ENCODE results near the gene MAML3. TPM values are rescaled to one million over a fixed set of nuclear protein-coding genes. Genes with fewer than 3 reads are reported as not detected.

MAML3 gene
- polyA plus RNA-seq, 1 donor, result 17.2 TPM

DNA sequence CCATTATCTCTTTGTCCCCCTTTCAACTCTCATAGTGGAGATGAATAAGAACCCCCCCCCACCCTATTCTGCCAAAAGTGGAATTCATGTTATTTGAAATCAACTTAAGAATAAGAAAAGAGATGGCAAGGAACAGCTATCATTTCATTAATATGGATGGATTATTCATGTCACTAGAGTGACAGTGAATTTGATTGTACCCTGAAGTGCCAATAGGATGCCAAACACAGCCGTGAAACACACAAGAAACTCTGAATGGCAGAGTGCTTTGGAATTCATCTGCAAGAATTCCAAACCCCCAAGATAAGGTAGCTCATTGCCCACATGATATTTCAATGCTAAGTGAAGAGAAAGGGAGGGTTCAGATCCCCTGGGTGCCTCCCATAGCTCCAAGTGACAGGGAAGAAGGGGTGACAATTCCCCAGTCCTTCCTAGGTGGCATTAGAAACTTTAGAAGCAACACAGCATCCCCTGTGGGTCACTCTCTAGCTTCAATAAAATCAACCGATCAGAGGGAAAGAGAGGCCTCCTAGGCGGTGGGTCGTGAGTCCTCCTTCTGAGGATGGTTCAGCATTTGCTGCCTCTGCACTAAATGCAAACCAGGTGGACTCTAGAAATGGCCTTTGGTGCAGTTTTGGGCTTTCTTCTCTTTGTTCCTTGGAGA is 404.0 kb downstream of the MAML3 start:
- no peak for DNase-seq

DNA sequence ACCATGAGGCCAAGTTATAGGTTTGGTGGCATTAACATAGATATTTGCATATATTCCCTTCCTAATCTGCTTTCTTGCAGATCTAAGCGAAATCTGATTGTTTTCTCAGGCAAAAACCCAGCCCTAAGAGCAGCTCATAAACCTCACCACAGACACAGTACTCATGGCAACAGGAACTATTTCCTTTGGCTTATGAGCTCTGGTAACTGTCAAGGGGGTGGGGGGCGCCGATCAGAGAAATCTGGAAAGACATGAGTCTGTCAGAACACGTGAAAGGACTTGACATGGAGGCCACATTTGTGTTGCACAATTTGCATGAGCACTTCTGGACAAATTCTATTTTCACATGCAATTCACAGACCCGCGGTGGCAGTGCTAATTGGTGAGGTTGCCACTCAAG is 404.6 kb downstream of the MAML3 start:
- DNase-seq, result no peak

DNA sequence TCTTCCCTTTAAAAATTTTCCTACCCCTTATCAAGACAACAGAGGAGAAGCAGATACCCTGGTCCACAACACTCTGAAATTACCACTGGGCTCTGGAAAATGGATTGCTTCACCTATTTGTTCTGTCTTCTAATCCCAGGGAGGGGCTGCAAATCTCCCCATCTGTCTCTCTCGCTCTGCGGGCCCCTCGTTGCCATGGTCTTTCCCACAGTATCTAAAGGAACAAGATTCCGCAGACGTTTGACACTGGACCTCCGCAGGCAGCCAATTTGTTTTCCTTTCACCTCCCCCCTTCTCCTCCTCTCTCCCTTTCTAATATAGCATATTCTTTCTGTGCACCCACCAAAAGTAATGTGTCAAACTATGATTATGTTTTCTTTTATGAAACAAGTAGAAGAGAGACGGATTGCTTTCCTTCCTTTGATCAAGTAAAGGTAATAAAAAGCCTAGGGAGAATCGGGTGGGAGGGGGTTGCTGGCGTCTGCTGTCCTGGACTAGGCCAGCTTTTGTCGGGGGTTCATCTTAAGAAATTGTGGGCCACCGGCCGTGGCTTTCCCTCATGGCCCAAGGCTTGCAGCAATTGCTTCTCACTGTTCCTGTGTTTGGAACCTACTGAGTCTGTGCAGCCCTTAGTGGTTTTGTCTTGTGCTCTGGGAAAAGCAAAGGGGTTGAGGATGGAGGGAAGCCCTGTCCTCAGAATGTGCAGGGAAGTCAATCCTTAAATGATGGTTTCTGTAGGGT is 407.4 kb downstream of the MAML3 start:
- DNase-seq, result no peak

DNA sequence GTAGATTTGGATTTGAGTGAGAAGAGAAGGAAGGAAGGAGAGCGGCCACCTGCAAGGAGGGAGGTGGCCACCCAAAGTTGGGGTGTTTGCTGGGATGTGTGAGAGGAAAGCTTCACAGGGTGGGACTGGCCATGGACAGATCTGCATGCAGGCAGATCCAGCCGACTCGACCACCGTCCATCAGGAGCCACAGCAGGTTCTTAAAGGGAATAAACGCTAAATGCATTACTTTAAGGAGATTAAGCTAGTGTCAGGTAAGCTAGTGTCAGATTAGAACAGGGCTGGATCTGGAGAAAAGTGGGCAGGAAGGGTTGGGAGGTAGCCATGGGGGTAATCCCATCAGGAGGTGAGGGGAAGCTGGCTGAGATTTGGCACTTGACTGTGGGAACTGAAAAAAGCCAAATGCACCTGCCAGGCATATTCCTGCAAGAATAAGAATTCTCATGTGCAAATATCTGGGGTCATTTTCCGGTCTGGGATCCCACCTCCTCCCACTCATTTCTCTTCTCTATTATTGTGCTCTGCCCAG is 408.8 kb downstream of the MAML3 start:
- no peak for DNase-seq

DNA sequence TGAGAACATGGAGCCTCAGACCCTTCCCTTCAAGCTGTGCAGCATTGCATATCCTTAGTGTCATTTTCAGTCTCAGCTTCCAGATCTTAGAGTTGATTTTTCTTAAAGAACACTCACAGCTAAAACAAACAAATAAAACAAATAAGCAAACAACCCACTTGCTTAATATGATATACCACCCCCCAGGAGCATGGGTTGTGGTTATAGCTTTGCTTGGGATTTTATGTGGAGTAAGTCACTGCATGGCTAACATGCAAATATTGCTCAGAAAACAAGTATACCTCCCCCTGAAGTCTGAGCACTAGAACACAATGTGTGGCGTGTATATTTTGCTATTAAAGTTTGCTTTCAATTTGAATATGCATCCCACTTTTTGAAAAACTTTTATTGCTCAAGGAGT is 409.8 kb downstream of the MAML3 start:
- DNase-seq, result no peak

DNA sequence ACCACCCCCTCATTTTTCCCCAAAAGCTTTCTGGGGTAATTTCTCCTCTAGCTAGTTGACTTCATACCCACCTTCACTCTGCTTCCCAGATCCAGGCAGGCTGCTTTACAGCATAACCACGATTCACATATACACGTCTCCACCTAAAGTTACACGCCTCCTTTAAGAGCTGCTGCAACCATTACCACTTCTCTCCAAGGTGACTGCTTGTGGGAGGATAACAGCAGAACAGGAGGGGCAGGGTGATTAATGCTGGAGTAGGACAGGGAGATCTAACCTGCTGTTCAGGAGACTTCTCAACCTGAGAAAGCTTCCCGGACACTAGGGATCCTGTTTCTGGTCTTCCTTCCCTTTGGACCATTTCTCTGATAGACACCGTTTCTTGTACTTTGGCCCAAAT is 411.0 kb downstream of the MAML3 start:
- no peak for DNase-seq

DNA sequence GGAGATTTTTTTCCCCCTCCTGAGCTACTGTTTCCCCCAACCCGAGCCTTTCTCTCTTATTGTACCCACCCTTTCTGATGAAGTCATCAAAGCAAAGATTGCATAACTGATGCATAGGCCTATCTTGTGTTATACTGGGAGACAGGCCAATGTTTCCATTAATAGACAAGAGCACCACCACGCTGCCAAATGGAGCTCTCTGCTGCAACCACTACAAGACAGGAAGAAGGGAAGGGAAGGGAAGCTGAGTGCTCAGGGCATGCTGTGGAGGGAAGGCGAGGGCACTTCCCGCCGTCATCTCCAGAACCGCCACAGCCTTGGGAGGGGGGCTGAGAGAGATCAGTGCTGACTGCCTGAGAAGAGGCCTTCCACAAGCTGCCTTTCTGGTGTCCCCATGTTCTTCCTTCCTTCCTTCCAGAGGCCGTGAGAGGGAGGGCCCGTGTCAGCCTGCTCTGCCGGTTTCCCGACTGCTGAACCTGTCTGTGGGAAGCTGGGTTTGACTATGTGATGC is 413.4 kb downstream of the MAML3 start:
- no peak for DNase-seq

DNA sequence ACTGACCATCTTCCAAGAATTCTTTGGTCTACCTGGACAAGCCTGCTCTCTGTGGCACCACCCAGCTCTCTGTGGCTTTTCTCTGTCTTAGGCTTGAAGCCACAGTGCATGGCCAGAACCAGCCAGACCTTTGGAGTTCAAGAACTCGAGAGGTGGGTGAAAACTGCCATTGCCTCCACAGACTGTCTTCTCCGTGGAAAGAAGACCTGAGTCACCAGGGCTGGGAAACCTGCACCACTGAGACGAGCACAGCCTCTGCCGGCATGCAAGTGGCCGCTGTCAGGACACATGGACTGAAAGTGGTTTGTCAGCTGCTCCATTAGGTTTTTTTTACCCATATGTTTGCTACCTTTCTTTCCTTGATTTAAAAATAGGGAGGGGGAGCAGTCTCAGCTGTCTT is 413.9 kb downstream of the MAML3 start:
- no peak for DNase-seq

DNA sequence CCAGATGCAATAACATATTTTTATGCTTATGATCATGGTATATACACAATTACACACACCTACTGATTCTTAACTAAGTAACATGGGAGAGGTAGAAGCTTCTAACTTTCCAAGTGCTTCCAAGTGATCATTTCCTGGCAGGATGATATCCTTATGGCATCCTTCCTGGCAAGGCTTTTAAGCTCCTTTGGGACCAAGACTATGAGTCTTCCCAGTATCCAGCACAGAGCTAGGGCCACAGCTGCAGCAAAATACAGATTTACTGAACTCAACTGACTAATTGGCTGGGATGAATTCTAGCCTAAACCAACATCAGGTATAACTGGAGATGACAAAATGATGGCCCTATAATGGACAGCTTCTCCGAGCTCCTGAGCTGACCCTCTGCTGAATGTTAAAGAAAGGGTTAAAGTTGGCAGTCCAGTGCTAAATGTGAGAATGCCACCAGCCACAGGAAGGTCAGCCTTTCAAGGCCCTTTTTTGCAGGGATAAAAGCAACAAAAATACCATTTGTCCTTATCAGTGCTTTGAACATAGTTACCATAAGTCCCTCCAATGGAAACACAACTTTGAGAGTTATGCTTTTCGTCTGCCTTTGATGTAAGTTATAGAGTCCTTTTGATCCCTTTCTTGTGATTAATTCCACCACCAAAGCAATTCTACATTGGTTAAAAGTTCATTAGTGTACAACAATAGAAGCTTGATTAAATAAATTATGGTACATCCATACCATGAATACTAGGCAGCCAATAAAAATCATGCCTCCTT is 415.0 kb downstream of the MAML3 start:
- DNase-seq, result no peak

DNA sequence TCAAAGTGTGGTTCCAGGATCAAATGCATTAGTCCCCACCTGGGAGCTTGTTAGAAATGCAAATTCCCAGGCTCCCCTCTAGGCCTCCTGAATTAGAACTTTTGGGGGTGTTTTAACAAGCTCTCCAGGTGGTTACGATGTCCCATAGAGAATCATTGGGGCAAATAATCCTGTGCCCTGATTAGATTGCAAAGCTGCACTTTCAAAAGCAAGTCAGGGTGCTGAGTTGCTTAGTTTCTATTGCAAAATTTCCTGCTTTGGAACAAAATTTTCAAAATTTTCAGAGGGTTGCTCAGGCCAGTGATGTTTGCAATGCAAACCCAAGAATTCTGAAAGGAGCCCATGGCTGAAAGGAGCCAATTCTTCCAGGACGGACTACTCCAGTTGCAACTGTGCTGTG is 417.3 kb downstream of the MAML3 start:
- DNase-seq, result no peak

DNA sequence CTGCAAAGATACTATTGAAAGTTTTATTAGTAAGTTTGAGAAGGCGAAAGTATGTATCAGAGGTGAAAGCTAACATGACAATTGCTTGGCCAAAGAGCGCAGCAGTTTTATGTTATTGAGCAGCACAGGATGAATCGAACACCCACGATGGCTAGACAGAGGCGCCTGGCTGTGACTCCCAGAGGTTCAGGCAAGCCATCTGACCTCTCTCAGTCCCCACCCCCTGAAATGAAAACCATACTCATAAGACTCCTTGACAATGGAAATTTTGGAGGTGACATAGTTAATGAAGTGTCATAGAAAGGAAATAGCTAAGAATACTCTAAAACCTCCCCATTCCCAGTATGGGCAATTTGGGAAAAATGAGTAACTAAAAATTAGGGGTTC is 417.7 kb downstream of the MAML3 start:
- DNase-seq, result no peak

DNA sequence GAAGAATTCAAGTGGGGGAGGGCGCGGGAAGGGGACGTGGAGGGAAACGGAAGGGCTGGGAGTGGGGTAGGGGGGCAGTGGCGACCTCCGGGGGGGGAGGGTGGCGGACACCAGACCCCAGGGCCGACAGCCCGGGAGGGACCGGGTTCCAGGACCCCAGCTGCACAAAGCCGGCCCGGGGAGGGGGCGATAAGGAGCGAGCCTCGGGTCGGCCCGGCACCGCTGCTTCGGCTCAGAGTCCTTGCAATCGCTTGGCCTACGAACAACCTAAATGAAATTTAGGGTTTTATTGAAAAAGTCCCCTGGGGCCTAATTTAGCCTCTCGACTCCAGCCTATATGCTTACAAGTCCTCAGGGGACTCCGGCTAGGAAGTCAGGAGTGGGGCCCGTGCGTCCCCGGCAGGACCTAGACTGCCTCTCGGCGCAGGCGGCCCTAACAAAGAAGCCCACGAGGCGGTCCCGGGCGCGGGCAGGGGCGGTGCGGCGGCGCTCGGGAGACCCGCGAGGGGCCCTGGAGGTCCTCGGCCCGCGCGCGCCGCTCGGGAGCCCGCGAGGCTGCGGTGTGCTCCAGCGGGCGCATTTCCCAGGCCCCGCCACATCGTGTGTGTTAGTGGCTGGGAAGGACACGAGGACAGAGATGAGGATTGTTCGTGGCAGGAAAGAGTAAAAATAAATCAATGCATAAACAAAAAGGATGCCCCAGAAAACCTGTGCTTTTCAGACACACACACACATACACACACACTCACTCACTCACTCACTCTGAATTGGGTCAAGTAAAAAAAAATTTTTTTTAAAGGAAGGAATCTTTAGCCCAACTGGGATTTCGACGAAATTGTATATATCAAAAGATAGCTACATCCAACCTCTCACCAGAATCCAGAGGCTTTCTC is 418.4 kb downstream of the MAML3 start:
- DNase-seq, result no peak

DNA sequence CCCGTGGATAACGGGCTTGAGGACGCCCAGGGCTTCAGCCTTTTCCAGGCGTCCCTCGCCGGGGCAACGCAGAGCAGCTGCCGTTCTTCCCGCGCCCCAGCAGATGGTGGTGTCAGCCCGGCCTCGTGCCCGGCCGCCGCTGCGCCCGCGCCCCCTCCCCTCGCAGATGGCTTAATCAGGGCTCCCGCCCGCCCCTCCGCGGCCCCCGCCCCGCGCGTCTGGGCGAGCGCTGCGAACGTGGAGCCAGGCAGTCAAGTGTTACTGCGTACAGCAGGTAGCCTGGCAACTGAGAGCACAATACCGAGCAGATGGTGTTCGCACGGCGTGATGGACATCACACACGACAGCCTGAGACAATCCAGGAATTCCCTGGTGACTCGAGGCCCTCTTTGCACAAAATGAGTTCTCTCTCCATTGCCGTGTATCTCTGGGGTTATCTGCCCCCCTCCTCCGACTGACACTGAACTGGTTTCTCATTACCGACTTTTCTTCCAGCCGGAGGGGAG is 419.1 kb downstream of the MAML3 start:
- peak; percentile 93 for DNase-seq

DNA sequence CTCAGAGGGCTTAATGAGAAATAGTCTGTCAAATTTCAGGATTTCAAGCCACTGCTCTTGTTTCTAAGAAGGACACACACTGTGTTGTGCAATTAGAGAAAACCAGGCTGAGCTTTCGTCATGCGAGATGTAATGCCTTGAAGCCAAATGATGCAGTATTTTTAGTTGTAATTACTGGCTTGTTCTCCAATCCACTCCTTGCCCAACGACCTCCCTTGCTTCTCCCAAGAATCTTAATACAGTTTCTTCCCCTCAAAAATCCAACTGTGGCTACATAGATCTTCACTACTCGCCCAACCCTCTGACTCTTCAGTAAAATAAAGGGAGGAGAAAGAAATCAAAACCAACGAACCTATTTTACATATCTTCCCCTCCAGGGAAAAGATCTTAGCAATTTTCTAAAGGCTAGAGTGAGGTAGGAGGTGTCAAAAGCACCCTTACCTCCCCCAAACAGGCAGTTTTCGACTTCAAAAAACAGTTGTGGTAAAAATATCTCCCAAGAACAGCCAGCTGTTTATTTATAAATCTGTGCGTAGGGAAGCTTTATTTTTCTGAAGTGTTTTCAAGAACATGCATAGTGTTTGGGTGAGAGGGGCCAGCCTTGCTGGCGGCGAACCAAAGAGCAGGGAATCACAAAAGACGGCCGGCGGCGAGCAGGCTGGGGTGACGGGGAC is 419.6 kb downstream of the MAML3 start:
- DNase-seq, result no peak

DNA sequence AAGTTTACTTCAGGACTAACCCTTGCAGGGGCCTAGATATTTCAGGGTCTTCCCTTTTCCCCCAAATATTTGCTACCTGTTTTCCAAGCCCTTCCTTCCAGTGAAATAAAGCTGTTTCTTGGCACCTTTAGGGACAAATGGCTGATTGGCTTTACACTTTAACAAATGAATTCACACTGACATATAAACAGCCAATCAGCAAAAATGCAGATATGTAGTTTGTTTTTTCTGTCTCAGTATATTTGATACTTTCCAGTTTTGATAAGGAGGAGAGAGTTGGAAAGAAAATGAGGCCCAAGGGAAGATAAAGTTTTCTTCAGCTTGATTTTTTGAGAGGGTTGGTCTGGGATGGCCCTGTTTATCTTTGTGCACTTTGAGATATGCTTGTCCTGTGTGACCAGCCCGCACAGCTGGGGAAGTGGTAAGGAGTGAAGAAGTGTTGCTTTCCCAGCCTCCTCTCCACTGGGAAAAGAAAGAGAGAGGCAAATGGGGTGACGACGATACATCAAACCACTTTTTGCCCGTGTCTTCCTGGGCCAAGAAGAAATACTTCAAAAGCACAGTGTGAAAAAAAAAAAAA is 420.9 kb downstream of the MAML3 start:
- no peak for DNase-seq

DNA sequence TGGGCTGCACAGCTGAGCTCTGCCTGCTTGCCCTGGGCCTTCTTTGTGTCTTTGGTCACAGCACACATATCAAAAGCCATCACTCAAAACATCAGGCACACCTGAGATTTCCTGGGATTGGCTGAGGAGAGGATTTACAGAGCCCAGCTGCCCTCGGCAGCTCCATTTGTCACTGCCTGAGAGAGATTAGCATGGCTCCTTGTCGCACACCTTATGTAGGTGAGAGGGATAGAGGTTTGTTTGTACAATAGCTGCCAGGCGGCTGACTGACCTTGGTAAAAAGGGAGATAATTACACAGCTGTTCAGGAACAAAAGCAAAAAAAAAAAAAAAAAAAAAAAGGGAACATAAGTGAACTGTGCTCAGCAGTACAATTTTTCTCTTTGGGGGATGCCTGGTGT is 425.1 kb downstream of the MAML3 start:
- DNase-seq, result no peak

DNA sequence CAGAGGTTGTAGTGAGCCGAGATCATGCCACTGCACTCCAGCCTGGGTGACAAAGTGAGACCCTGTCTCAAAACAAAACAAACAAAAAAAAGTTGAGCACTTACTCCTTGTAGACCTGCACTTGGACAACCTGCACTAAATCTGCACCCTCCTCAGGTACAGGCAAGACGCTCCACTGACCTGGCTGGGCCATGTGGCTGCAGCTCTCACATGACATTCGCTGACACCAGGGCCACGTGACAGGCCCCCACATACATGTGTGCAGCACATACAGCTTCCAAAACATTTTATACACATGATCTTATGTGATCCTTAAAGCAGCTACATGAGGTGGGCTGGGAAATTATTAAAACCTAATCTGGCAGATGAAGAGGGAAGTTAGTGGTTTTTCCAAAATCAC is 425.8 kb downstream of the MAML3 start:
- no peak for DNase-seq

DNA sequence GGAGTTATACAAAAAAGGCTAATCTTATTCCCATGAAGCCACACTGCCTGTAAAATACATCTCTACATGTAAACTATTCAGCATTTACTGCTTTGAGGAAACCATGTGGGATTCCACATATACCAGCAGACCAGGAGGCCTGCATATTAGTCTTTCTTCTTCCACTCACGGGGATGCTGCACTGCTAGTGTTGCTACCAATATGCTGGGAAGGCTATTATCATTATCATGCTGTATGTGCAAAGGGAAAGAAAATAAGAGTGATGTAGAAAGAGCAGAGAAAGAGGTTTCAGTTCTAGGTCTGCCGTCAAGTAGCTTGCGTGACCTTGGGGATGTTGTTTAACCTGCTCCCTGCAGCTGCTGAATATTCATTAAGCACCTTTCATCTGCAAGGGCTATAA is 427.4 kb downstream of the MAML3 start:
- DNase-seq, result no peak

DNA sequence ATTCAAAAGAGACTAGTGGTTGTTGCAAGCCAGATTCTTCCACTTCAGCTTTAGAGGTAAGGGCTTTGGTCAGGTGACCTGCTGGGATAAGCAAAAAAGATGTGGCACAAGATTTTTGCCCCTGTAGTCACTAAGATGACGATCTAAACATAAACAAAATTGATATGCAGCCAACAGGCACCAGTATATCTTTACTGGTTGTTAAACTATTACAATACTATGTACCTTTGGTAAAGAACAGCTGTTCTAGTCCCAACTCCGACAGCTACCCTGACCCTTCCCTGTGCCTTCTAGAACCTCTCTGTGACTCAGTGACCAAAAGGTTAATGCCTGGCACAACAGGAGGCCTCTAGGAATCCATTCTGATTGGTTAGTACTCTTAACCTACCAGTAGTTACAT is 428.7 kb downstream of the MAML3 start:
- DNase-seq, result no peak

DNA sequence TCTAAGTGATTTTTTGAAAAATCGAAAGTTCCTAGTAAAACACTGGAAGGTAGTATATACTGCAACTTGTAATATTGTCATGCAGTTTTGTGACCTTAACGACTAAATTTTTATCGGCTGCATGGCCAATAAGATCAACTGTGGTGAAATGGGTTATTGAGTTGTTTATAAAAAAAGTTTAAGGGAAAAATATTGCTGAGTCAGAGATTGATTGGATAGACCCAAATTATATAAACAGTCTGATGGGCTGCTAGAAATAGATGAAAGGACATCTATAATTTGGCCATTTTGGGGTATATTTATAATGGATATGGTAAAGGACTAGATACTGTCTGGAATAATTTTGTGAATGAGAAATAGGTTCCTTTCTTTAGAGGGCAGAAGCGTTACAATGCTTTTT is 432.2 kb downstream of the MAML3 start:
- no peak for DNase-seq

DNA sequence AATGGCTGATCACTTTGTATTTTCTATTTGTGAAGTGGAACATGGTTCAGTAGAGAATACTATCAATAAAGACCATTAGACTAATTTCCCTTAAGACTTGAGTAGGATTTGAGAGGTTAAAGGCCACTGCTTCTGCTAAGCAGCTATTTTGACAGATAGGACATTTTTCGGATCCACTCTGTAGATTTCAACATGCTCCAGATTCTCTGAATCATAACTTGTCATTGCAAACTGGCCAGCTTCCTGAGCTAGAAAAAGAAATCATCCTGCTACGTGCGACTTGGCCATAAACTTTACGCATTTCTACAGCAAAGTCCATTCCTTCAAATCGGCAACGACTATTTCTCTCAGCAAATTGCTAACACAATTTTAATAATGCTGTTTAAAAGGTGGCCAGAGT is 433.2 kb downstream of the MAML3 start:
- no peak for DNase-seq

Data from left kidney (tissue), 2 donors.